ENCODE data around the gene SCN3B.

SCN3B gene

GRCh38 chr11:123653827-123654565 lies 428 bp downstream of the SCN3B start:
- DNase-seq (ENCODE audit: low read depth), result no peak

GRCh38 chr11:123653483-123653826 lies 969 bp downstream of the SCN3B start:
- no peak for DNase-seq (ENCODE audit: low read depth)

- no peak for DNase-seq (ENCODE audit: low read depth)
Measured at GRCh38 chr11:123652599-123652998, 1.8 kb downstream of the SCN3B start.

GRCh38 chr11:123650901-123651300 lies 3.5 kb downstream of the SCN3B start:
- no peak for DNase-seq (ENCODE audit: low read depth)

- no peak for DNase-seq (ENCODE audit: low read depth)
Measured at GRCh38 chr11:123645286-123645975, 9.0 kb downstream of the SCN3B start.

- no peak for DNase-seq (ENCODE audit: low read depth)
Measured at GRCh38 chr11:123642435-123642834, 12.0 kb downstream of the SCN3B start.

- no peak for DNase-seq (ENCODE audit: low read depth)
Measured at GRCh38 chr11:123641495-123641840, 13.0 kb downstream of the SCN3B start.

GRCh38 chr11:123640677-123641494 lies 13.5 kb downstream of the SCN3B start:
- peak; percentile 12 for DNase-seq (ENCODE audit: low read depth)

GRCh38 chr11:123640029-123640428 lies 14.4 kb downstream of the SCN3B start:
- no peak for DNase-seq (ENCODE audit: low read depth)

GRCh38 chr11:123630126-123630608 lies 24.3 kb downstream of the SCN3B start:
- DNase-seq (ENCODE audit: low read depth), result no peak

GRCh38 chr11:123628936-123629683 lies 25.3 kb downstream of the SCN3B start:
- no peak for DNase-seq (ENCODE audit: low read depth)

GRCh38 chr11:123624974-123625373 lies 29.4 kb downstream of the SCN3B start:
- DNase-seq (ENCODE audit: low read depth), result no peak

- DNase-seq (ENCODE audit: low read depth), result no peak
Measured at GRCh38 chr11:123622576-123622975, 31.8 kb downstream of the SCN3B start.

GRCh38 chr11:123616505-123617198 lies 37.8 kb downstream of the SCN3B start:
- no peak for DNase-seq (ENCODE audit: low read depth)

- no peak for DNase-seq (ENCODE audit: low read depth)
Measured at GRCh38 chr11:123611698-123612097, 42.7 kb downstream of the SCN3B start.

- DNase-seq (ENCODE audit: low read depth), result no peak
Measured at GRCh38 chr11:123608945-123609344, 45.5 kb downstream of the SCN3B start.

- DNase-seq (ENCODE audit: low read depth), result no peak
Measured at GRCh38 chr11:123608371-123608770, 46.1 kb downstream of the SCN3B start.

GRCh38 chr11:123607781-123608180 lies 46.6 kb downstream of the SCN3B start:
- DNase-seq (ENCODE audit: low read depth), result no peak

- DNase-seq (ENCODE audit: low read depth), result no peak
Measured at GRCh38 chr11:123603666-123604065, 50.8 kb downstream of the SCN3B start.

- DNase-seq (ENCODE audit: low read depth), result no peak
Measured at GRCh38 chr11:123601743-123602142, 52.7 kb downstream of the SCN3B start.

- DNase-seq (ENCODE audit: low read depth), result no peak
Measured at GRCh38 chr11:123601136-123601535, 53.3 kb downstream of the SCN3B start.

- no peak for DNase-seq (ENCODE audit: low read depth)
Measured at GRCh38 chr11:123597859-123598258, 56.6 kb downstream of the SCN3B start.
